Activated CD8-positive, alpha-beta memory T cell treated with anti-CD3 and anti-CD28 coated beads, Interleukin-2, amount 50 U/mL, for 24 hours (primary cell): ENCODE results near the gene ZFAND2A.

ENCODE experiments used
- DNase-seq: peaks from one replicate; pipeline ENCODE4 v3.0.0-alpha.2; 2020; ENCODE audit errors: extremely low read depth

ZFAND2A gene

DNA sequence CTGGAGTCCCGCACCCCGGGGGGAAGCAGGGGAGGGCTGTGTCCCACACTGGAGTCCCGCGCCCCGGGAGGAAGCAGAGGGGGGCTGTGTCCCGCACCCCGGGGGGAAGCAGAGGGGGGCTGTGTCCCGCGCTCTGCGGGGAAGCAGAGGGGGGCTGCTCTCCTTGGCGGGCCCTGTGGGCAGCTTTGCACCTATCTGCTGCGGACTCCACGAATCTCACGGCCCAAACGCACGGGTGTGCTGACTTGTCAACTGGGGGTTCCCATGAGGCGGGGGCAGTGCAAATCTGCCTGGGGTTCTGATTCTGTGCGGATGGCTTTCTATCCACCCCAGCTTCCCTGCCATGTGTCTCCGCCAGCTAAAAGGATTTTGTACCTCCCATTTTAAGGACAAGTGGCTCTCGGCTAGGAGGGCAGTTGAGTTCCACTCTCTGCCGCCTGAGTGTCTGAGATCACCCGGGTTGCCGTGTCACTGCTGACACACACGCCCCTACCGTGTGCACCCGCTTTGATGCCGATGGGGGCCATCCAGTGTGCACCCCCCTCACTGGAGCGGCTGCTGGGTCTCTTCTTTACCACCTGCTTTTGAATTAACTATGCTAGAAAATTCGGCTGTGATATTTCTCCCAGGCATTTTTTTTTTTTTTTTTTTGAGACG lies 51.6 kb downstream of the ZFAND2A start:
- DNase-seq: no peak

DNA sequence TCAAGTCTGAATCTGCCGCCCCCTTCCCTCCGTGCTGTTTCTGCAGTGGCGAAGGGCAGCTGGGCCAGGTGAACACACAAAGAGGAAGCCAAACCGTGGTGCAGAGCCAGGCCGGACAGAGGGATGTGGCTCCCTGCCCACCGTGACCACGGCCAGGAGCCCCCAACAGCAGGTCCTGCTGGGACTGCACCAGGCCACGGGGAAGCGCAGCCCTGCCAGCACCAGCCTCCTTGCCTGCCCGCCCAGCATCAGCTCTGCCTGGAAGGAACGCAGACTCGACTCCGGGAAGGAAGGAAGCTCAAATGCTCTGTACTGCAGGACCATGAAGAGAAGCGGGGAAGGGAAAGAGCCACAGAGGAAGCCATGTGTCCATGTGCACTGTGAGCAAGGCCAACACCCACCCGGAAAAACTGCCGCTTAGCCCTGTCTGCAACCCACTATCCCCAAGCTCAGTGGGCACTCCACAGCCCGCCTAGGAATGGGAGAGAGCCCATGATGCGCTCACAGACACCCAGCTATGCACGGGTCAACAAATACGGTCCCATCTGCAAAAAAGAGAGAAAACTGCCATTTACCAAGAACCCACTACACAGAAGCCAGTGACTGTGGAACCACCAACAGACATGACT lies 53.1 kb downstream of the ZFAND2A start:
- no peak for DNase-seq

DNA sequence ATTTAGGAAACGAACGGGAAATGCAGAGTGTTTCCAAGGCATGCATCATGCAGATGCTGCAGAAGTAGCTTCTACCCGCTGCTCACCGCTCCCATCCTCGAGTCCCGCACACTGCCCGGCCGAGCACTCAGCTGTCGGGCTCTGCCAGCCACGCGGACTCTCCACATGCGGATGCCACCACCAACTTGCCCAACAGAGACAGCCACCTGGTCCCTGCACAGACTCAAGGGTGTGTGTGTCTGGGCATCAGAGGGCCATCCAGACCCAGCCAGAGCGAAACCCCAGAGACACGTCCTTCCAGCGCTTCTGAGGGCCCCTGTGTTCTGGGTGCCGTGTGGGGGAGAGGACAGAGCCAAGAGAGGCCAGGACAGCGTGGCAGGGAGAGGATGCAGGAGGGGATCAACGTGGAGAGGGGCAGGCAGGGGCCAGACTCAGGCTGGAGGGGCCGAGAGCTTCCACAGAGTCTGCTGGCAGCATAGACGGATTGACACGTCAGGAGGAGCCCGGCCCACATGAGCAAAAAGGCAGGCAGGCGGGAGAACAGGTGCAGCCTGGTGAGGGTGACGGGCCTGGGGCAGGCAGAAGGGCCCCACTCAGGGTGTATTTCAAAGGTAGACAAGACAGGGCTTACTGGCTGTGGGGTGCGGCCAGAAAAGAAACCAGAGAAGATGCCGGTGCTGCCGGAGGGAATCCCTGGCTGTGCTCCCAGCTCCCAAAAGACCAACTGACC lies 53.8 kb downstream of the ZFAND2A start:
- DNase-seq: no peak

DNA sequence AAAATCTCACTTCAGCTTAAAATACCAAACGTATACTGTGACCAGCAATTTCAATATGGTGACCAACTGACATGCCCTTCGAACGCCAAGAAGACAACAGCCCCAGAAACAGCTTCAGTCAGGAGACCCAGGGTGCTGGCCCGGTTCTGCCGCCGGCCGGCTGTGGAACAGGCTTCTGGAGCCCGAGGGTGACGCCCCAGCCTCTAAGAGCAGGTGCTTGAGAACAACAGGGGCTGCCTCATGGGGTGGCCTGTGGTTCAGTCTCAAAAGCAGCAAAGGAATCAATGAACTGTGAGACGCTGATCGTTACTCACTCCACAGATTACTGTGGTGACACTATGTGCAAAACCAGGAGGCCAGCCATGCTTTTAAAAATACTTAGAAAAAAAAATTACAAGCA lies 54.8 kb downstream of the ZFAND2A start:
- DNase-seq: no peak

DNA sequence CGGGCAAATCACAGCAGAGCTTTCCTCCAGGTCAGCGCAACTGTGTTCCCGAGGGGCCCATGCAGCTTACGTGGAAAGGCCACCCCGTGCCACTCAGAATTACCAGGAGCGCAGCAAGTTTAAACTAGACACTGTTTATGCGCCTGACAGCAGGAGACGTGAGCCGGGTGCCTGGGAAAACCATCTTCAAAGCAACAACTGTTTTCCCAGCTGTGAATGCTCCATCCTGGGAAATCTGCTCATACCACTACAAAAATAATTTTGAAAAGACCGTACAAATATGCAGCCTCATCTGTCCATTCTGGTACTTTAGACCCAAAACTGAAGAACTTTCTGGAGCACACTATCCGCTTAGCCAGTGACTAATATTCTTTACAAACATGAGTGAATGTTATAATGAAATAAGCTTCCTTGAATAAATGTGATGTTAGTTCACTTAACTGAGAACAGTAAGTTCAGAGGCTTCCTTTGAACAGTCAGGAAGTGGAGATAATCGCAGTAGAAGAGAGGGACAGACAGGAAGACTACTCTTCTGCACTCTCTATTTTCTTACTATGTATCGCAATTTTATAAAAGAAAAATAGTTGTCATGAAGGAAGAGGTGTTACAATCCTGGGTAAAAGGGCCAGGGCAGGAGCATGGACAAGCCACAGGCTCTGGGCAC lies 55.3 kb downstream of the ZFAND2A start:
- no peak for DNase-seq

DNA sequence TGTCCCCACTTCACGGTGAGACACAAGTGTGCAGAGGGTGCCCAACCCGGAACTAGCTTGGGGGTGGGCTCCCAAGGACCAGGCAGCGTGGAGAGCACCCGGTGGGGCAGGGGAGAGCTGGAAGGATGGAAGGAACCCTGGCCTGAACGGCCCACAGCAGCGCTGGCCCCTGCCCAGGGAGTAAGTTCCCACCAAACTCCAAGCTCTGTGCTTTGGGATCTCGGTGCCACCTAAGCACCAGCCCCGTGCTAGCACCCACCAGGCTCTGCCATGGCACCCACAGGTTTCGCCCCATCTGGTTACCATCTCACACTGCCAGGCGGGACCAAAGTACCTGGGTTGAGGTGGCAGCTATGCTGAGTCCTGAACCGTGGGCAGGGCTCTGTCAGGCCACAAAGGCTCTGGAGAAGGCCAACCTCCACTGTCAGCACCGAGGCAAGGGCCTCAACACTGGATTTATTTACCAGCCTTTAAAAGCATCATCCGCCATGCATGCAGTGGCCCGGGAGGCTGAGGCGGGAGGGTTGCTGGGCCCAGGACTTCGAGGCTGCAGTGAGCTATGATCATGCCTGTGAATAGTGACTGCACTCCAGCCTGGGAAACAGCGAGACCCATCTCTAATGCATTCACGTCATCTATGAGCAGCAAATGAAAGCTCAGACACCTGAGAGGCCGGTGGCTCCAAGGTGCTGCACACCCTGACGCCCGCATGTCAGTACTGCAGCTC lies 56.0 kb downstream of the ZFAND2A start:
- no peak for DNase-seq

DNA sequence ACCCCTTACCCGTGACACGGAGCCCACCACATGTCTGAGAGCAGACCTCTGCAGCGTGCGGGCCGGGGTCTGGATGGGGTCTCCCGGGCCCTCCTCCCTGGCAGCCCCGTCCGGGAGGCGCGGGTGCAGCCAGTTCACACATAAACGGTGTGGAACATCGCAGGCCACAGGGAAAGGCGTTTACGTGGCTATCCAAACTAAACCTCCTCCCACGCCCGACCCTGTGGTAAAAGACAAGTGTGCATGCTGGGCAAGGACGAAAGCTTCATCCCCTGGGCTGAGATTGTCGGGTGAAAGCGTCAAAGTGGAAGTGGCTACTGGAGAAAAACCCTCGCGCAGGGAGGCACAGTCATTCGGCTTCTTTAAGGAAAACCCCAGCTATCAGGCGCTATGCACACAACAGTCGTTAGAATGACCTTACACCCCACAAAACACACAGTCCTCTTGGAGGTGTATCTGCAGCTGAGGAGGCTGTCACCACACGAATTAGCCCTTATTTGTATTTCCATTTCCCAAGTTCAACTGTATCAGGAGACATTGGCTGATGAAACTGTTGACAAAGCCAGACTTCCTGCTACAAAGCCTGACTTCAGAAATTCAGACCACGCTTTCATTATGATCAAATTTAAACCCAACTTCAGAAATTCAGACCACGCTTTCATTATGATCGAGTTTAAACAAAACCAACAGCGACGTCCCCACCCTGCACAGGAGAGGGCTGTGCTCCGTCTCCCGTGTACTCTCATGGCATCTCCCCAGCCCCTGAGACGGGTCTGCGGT lies 56.8 kb downstream of the ZFAND2A start:
- DNase-seq: no peak
